HG02943 (cell line): Measurements from ENCODE around the gene BEND3.
"Not testable (repeated sequence)": the region's sequence is repeated elsewhere in the genome, so short reads cannot be mapped to it uniquely, and the experiment has no call there.

Source experiments
- ATAC-seq: cut with Tn5 transposase; IDR thresholded peaks from one replicate; pipeline ENCODE4 v1.9.1; 2021; ENCODE audit warnings: mild to moderate bottlenecking, low read depth, moderate library complexity; ENCODE audit not compliant: unreplicated experiment

BEND3 gene

GRCh38 chr6:107084459-107084858 lies 30.9 kb downstream of the BEND3 start:
- not testable (repeated sequence) for ATAC-seq

GRCh38 chr6:107083921-107084320 lies 31.4 kb downstream of the BEND3 start:
- no peak for ATAC-seq

- ATAC-seq = no peak
These were observed 32.1 kb downstream of the BEND3 start for GRCh38 chr6:107083047-107083768.

GRCh38 chr6:107082045-107082444 lies 33.3 kb downstream of the BEND3 start:
- no peak for ATAC-seq

- ATAC-seq = no peak
These were observed 35.3 kb downstream of the BEND3 start for GRCh38 chr6:107080036-107080435.

- ATAC-seq = no peak
These were observed 35.9 kb downstream of the BEND3 start for GRCh38 chr6:107079429-107079828.

GRCh38 chr6:107077710-107078109 lies 37.6 kb downstream of the BEND3 start:
- no peak for ATAC-seq

- ATAC-seq = no peak
These were observed 39.3 kb downstream of the BEND3 start for GRCh38 chr6:107075951-107076381.

- ATAC-seq = no peak
These were observed 44.6 kb downstream of the BEND3 start for GRCh38 chr6:107070686-107071085.

- ATAC-seq = no peak
These were observed 45.4 kb downstream of the BEND3 start for GRCh38 chr6:107069631-107070548.

- no peak for ATAC-seq
These were observed 46.4 kb downstream of the BEND3 start for GRCh38 chr6:107068691-107069630.

GRCh38 chr6:107066697-107067659 lies 48.3 kb downstream of the BEND3 start:
- ATAC-seq = no peak

GRCh38 chr6:107064579-107065065 lies 50.7 kb downstream of the BEND3 start:
- ATAC-seq = no peak

- no peak for ATAC-seq
These were observed 52.6 kb downstream of the BEND3 start for GRCh38 chr6:107062691-107063090.

GRCh38 chr6:107061125-107062020 lies 53.9 kb downstream of the BEND3 start:
- ATAC-seq = no peak

- no peak for ATAC-seq
These were observed 54.6 kb downstream of the BEND3 start for GRCh38 chr6:107060704-107061103.

- ATAC-seq = no peak
These were observed 55.7 kb downstream of the BEND3 start for GRCh38 chr6:107059606-107060005.

- no peak for ATAC-seq
These were observed 57.6 kb downstream of the BEND3 start for GRCh38 chr6:107057679-107058078.
